ENCODE measurements around the gene GALNT10. TPM values are rescaled to one million over a fixed set of nuclear protein-coding genes. Genes with fewer than 3 reads are reported as not detected.

GALNT10 gene
- total and polyA plus RNA-seq, 8 donors: 5.3 to 76.4 (median 27.4) TPM

- no peak for DNase-seq
These were observed 133.5 kb downstream of the GALNT10 start for GRCh38 chr5:154324033-154324432.

DNA sequence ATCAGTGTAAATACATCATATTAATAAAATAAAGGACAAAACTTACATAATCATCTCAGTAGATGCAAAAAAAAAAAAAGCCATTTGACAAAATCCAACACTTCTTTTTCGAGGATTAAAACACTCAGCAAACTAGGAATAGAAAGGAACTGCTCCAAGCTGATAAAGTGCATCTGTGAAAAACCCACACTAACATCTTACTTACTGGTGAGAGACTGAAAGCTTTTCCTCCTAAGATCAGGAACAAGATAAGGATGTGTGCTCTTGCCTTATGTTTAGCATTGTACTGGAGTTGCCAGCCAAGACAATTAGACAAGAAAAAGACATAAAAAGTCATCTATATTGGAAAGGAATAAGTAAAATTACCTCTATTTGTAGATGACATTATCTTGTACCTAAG is 135.0 kb downstream of the GALNT10 start:
- H3K4me3 ChIP-seq: no peak overlapping the region
- H3K4me1 ChIP-seq: peaks cover 0 to 4% (median 2%) of the 10 kb centered on the region in 4 donors
- peaks cover 0 to 27% (median 25%) of the 10 kb centered on the region in 4 donors for H3K36me3 ChIP-seq
- H3K9me3 ChIP-seq: no peaks in the 10 kb centered on the region
- no peak for TF ChIP-seq EP300 (IDR thresholded peaks at IDR 0.05)
- 74 to 94% (median 81%) methylated on average over 1 of the region's 1 CpG for WGBS, 5 donors
- no peak for DNase-seq
- H3K27ac ChIP-seq: no peak overlapping the region
- H3K27me3 ChIP-seq: no peaks in the 10 kb centered on the region
- intact Hi-C loops (cut with DNase I; ENCODE audit: low total_unique reads): no loop called here

More at GRCh38 chr5:154324033-154324432, 133.5 kb downstream of the GALNT10 start:
- TF ChIP-seq POLR2AphosphoS5 (IDR thresholded peaks at IDR 0.05) (no peak), EP300 (IDR thresholded peaks at IDR 0.05) (no peak), POLR2A (IDR thresholded peaks at IDR 0.05) (no peak)
- TF ChIP-seq, protein P1, sequence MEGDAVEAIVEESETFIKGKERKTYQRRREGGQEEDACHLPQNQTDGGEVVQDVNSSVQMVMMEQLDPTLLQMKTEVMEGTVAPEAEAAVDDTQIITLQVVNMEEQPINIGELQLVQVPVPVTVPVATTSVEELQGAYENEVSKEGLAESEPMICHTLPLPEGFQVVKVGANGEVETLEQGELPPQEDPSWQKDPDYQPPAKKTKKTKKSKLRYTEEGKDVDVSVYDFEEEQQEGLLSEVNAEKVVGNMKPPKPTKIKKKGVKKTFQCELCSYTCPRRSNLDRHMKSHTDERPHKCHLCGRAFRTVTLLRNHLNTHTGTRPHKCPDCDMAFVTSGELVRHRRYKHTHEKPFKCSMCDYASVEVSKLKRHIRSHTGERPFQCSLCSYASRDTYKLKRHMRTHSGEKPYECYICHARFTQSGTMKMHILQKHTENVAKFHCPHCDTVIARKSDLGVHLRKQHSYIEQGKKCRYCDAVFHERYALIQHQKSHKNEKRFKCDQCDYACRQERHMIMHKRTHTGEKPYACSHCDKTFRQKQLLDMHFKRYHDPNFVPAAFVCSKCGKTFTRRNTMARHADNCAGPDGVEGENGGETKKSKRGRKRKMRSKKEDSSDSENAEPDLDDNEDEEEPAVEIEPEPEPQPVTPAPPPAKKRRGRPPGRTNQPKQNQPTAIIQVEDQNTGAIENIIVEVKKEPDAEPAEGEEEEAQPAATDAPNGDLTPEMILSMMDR (IDR thresholded peaks at IDR 0.05): no peak
- Histone ChIP-seq H3K36me3 (peaks cover 0 to 13% (median 10%) of the 10 kb centered on the region in 4 donors), H3K27ac (no peak overlapping the region), H3K9me3 (no peaks in the 10 kb centered on the region), H3K27me3 (no peaks in the 10 kb centered on the region), H3K4me1 (peaks cover 0 to 9% (median 4%) of the 10 kb centered on the region in 4 donors), H3K4me3 (no peak overlapping the region)
- WGBS, 5 donors: 91 to 100% (median 93%) methylated on average over 2 of the region's 2 CpGs
- intact Hi-C loops (cut with DNase I; ENCODE audit: low total_unique reads): no loop called here

DNA sequence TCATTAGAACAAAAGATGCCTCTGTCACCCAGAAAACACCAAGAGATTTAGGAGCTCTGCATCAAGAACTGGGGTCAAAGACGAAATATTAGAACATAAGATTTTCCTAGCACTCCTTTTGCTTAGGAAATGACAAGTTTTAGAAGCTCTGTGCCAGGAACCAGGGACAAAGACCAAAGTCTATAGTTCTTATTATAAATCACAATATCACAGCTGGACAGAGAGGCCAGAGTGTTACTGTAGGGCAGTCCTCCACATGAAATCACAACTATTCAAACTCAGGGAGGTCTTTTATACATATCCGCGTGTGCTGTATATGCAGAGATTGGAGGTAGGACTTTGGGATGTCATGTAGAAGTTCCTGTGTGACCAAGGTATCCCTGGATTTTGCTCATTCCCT is 138.5 kb downstream of the GALNT10 start:
- H3K36me3 ChIP-seq: peaks cover 2 to 50% (median 45%) of the 10 kb centered on the region in 4 donors
- H3K27me3 ChIP-seq: no peaks in the 10 kb centered on the region
- 94 to 100% (median 97%) methylated on average over 3 of the region's 3 CpGs for WGBS, 5 donors
- no peak overlapping the region for H3K27ac ChIP-seq
- H3K9me3 ChIP-seq: no peaks in the 10 kb centered on the region
- no peak for TF ChIP-seq POLR2A (IDR thresholded peaks at IDR 0.05)
- TF ChIP-seq, protein P1 (IDR thresholded peaks at IDR 0.05): no peak
- no peak for TF ChIP-seq EP300 (IDR thresholded peaks at IDR 0.05)
- no peak for TF ChIP-seq POLR2AphosphoS5 (IDR thresholded peaks at IDR 0.05)
- intact Hi-C loops (cut with DNase I; ENCODE audit: low total_unique reads): no loop called here
- H3K4me1 ChIP-seq: no peaks in the 10 kb centered on the region
- H3K4me3 ChIP-seq: no peak overlapping the region
- no peak for DNase-seq

- H3K27ac ChIP-seq: no peak overlapping the region
- no peak for TF ChIP-seq POLR2AphosphoS5 (IDR thresholded peaks at IDR 0.05)
- peaks cover 2 to 53% (median 44%) of the 10 kb centered on the region in 4 donors for H3K36me3 ChIP-seq
- 92 to 95% (median 94%) methylated on average over 14 of the region's 14 CpGs for WGBS, 5 donors
- no peak for DNase-seq
- intact Hi-C loops (cut with DNase I; ENCODE audit: low total_unique reads): no loop called here
- no peaks in the 10 kb centered on the region for H3K27me3 ChIP-seq
- no peaks in the 10 kb centered on the region for H3K4me1 ChIP-seq
- no peak overlapping the region for H3K4me3 ChIP-seq
- no peaks in the 10 kb centered on the region for H3K9me3 ChIP-seq
These were observed 139.0 kb downstream of the GALNT10 start for GRCh38 chr5:154329519-154330040.

GRCh38 chr5:154330097-154330667 is 139.6 kb downstream of the GALNT10 start:
- intact Hi-C loops (cut with DNase I; ENCODE audit: low total_unique reads): no loop called here
- Histone ChIP-seq H3K9me3 (no peaks in the 10 kb centered on the region), H3K36me3 (peaks cover 2 to 59% (median 47%) of the 10 kb centered on the region in 4 donors), H3K4me1 (no peaks in the 10 kb centered on the region), H3K27ac (no peak overlapping the region), H3K27me3 (no peaks in the 10 kb centered on the region), H3K4me3 (no peak overlapping the region)
- 90 to 100% (median 97%) methylated on average over 3 of the region's 3 CpGs for WGBS, 5 donors
- DNase-seq: no peak
- TF ChIP-seq EP300 (IDR thresholded peaks at IDR 0.05) (no peak), POLR2AphosphoS5 (IDR thresholded peaks at IDR 0.05) (no peak), POLR2A (IDR thresholded peaks at IDR 0.05) (no peak)
- TF ChIP-seq, protein P1 (IDR thresholded peaks at IDR 0.05): no peak

Measured in stomach (tissue), 9 donors.